NCI-H526 (cell line): ENCODE measurements around the gene DCTN1.
"Not testable (repeated sequence)": the region's sequence is repeated elsewhere in the genome, so short reads cannot be mapped to it uniquely, and the experiment has no call there.

Experiments
- DNase-seq, 2 experiments: peaks; one replicate each; lab custom pipeline; 2025; lab: John Stamatoyannopoulos, UW

Gene DCTN1

GRCh38 chr2:74369976-74370375 is 10.1 kb downstream of the DCTN1 start:
- DNase-seq: no peak

- no peak for DNase-seq
Observed at GRCh38 chr2:74368499-74368898, 11.6 kb downstream of the DCTN1 start.

DNA sequence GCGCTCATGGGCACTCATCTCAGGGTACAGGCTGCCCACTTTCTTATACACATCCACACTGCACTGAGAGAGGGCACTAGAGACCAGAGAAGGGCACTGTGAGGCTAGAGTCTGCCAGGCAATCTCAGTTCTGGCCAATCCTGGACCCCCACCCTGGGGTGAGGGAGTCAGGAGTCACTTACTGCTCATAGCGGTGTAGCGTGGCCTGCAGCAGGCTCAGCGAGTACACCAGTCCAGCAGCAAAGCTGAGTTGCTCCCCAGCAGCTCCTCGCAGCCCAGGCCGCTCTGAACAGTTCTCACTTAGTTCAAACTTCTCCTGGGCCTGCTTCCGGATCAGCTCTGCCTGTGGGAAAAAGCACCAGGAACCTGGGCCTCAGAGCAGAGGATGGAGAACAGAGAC is 12.3 kb downstream of the DCTN1 start:
- DNase-seq: no peak

- no peak for DNase-seq
Observed at GRCh38 chr2:74366036-74366435, 14.1 kb downstream of the DCTN1 start.

DNA sequence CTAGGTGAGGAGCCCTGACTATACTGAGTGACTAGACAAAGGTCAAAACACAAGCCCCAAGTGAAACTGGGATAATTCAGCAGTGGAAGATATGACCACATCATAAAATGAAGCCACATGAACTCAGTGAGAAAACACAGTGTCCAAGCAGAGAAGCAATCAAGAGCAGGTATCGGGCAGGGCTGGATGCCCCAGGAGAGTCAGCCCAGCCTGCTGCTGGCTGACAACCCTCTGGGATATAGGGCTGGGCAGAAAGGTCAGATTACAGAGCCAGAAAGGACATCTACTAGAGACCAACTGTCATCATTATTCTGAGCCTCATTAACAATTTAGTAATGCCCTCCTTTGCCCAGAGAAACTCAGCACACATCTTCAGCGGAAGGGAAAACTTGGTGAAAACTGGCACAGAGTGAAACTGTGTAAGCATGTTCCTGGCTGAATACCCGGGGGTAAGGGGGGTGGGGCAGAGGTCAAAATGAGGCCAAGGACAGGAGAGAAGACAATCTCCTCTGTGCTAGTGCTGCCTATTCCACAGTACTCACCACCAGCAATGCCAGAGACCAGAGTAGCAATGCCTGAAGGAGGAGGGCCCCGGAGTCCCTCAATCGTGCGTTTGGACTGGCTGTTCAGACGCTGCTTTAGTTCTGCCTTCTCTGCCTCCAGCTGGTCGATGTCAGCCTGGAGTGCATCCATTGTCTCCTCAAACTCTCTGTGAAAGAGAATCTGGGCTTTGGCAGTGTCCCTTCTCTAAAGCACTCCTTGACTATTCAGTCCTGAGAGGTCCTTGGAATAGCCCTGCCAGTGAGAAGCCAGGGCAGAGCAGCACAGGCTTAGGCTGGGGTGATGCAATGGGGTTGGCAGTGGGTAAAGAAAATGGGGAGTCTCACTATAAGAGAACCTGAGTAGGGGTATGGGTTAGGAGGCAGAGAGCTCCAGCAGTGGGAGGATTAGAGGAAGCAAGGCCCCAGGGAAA is 15.3 kb downstream of the DCTN1 start:
- DNase-seq: no peak

- DNase-seq: no peak
Observed at GRCh38 chr2:74361327-74361726, 18.8 kb downstream of the DCTN1 start.

- DNase-seq: no peak
Observed at GRCh38 chr2:74357627-74358026, 22.5 kb downstream of the DCTN1 start.

DNA sequence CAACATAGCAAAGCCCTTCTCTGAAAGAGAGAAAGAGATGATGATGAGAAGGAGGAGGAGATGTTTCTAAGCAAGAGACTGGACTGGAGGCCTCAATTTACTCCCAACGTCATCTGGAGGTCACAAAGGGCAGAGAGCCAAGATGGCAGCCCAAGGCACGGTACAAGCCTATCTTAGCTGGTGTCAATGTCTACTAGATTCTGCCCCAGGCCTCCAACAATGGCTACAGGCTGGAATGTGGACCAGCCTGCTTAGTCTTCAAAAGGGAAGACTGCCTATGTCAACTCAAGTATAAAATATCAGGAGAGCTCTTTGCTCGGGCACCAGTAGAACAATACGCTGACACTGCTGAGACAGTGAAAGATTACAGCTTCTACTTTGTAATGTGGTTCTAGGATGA is 30.2 kb downstream of the DCTN1 start:
- no peak for DNase-seq

DNA sequence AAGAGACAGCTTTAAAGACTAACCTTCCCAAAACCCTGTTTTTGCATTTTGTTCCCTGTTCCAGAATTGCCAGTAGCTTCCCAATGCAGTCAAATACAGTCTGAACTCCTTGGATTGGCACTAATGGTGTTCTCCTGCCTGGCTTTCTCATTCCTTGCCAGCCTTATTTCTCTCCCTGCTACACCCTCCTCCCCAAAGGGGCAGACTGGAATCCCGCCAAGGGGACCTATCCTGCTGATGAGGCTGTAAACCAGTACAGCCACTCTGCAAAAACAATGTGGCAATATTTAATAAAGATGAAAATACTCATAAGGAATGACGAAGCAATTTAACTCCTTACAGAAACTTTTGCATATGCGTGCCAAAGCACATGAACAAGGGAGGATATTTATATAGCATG is 32.4 kb downstream of the DCTN1 start:
- no peak for DNase-seq

DNA sequence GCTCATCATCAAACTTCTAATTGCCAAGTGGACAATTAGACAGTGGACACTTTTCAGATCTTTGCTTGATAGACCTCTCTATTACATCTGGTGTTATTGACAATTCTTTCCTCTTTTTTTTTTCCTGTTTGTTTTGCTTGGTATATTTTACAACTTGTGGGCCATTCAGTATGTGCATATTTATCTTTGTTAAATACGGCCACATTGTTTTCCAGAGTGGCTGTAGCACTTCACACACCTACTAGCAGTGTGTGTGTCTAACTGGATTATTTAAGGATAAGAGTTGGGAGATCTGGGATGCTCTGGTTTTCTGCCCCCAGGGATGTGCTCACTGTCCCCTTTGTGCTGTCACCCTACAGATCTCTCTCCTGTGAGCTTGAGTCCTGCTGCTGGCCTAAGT is 32.8 kb downstream of the DCTN1 start:
- DNase-seq: no peak

GRCh38 chr2:74345272-74345943 is 34.7 kb downstream of the DCTN1 start:
- no peak for DNase-seq

- DNase-seq: no peak
Observed at GRCh38 chr2:74343316-74343715, 36.8 kb downstream of the DCTN1 start, which contains the start of gene SLC4A5. SLC4A5 (minus strand) TSS chr2:74343416; CDS start chr2:74315023, 28,393 bp downstream.

GRCh38 chr2:74336227-74336626 is 43.9 kb downstream of the DCTN1 start:
- DNase-seq: not testable (repeated sequence)

DNA sequence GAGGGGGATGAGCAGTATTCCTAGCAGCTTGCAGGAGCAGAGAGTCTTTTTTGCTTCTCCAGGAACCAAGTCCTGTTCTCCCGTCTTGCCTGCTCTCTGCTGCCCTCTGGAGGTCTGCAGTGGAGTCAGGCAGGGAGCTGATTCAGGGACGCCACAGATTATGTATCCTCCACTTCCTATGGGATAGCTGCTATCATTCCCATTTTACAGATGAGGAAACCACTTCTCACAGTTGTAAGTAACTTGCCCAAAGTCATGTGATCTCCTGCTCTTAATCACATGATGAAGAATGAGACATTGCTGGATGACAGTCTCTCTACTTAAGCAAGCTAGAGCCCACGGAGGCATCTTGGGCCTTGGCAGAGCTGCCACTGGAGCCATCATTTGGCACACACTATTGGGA is 45.2 kb downstream of the DCTN1 start:
- DNase-seq: peak; percentile 42 to 64

DNA sequence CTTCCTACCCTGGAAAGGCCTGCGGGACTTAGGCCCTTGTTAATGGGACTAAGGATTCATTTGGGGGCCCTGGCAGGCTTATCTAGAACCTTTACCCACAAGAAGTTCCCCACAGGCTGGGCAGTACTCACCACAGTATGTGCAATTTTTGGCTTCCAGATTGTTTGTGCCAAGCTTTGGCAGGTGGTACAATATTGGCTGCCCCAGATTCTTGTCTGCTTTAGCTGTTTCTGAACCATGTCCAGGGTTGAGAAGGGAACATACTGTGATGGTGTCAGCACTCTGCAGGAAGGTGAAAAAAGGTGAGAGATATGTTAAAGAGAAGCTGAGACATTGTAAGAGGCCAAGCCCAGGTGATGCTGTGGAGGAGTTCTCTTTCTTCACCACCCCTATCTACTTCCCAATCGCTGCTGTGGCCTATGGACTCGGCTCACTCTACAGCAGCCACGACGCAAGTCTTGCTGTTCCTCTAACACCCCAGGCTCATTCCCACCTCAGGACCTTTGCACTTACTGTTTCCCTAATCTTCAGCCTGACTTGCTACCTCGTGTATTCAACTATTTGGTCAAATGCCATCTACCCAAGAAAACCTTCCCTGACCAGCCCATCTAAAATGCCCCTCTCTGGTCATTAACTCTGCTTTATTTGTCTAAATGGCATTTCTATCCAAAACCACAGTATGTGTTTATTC is 46.1 kb downstream of the DCTN1 start:
- DNase-seq: no peak

DNA sequence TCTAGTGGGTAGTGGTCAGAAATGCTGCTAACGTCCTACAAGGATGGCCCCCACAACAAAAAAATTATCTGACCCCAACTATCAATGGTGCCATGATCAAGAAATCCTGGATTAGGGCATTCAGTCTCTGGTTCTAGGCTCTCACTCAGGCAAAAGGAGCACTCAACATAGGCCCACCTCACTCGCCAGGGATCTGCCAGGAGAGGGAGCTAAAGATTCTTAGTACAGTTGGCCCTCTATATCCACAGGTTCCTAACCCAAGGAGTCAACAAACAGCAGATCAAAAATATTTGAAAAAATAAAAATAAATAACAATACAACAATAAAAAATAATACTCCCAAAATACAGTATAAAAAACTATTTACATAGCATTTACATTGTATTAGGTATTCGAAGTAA is 46.9 kb downstream of the DCTN1 start:
- peak in 1 of 2 experiments; percentile 57 for DNase-seq

DNA sequence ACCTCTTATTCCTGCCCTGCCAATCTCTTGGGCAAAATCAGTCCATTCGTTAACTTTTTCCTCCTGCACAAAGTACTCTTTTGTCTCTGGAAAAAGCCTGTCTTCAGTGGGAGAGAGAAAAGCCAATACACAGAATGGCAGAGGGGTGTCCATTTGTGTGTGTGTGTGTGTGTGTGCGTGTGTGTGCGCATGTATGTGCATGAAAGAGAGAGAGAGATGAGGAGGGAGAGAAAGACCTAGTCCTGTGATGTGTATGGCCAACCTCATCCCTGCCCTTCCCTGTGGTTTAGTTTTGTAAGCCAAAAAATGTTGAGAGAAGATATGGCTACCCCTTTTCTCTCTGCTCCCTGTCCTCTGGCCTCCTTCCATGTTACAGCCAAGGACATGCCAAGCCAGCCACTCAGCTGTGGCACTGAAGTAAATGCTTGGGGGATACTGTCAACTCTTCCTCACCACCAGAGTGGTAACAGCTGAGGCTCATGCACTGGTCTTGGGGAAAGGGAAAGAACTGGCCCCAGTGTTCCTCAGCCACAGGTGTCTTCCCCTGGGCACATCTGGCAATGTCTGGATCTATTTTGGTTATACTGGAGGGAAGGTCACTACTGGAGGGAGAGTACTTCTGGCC is 47.4 kb downstream of the DCTN1 start:
- no peak for DNase-seq

DNA sequence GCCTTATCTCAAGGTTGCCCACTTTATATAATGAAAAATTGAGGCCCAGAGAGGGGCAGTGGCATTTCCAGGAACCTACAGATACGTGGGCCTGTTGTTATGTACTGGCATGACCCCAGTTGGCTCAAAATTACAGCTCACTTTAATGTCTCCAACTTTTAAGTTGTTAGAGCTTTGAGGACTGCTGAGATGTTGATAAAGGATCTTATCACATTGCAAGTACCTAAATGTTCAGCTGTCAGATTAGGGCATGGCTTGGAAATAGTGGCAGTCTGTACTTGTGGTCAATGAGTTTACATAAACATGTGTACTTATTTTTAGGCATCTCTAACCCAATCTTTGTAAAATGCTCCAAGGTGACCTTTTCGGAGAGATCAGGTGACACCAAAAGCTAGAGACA is 51.5 kb downstream of the DCTN1 start:
- no peak for DNase-seq

GRCh38 chr2:74328074-74328473 is 52.0 kb downstream of the DCTN1 start:
- no peak for DNase-seq

DNA sequence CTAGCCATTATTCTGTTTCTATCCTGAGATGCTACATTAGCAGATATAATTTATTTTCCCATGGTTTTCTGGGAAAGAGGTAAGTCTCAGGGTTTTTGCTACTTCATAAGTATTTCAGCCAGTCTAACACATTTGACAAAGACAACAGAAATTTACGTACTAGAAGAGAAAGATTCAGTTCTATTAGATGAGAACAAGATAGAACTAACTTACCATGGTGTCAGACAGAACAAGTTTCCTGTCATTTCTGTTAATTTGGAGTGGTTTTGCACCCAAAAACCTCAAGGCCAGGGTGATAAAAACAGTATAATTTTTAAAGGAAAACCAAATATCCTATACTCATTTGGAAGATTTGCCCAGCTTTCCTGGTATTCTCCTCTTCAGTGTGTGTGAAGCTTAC is 52.5 kb downstream of the DCTN1 start:
- no peak for DNase-seq

DNA sequence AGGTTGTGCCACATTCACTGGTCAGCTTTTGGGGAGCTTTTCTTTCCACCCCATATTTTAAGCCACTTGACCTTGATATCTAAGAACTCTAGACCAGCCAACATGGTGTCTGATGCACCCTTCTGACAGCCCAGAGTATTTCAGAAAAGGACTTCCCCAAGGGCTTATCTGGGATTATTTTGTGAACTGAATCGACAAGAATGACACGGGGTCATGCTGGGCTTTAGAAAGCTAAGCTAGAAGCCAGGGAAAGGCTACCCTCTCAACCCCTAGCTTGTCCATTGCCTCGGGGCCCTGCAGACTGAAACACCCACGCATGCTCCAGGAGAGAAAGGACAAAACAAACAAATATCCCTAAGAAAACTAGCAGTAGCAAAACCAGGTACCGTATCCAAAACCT is 52.9 kb downstream of the DCTN1 start:
- DNase-seq: no peak

- DNase-seq: no peak
Observed at GRCh38 chr2:74325815-74326214, 54.3 kb downstream of the DCTN1 start.
